H1 (cell line): ENCODE measurements around the gene C17orf114.

Experiments used
- CTCF ChIA-PET: fragments of 300-600 bp; sonication (Branson Sonifier 250); formaldehyde crosslinking; loops from one replicate; lab custom pipeline; 2021; ENCODE audit not compliant: partially characterized antibody; lab: Charles Lee
- POLR2A ChIA-PET: fragments of 300-600 bp; sonication (Branson Sonifier 250); formaldehyde crosslinking; loops from one replicate; lab custom pipeline; 2021; ENCODE audit warnings: inconsistent platforms; ENCODE audit not compliant: partially characterized antibody; lab: Charles Lee
- DNase-seq, 2 experiments: peaks; one replicate each; pipeline versions ENCODE4 v3.0.0 to v3.0.0-alpha.2; 2010 to 2022; ENCODE audit warnings: low spot score in 2 of 2, low read depth in 1 of 2, mixed read lengths in 1 of 2
- FAIRE-seq: peaks from 2 replicates; lab custom pipeline; 2011; peaks lifted over from hg19 to GRCh38; lab: Jason Lieb, UNC
- H2AFZ ChIP-seq: 2 replicates; pipeline ENCODE4 v1.8.1; 2012; ENCODE audit warnings: low read length, inconsistent platforms
- H2AK5ac ChIP-seq: 2 replicates; pipeline ENCODE4 v1.6.1; 2013; ENCODE audit warnings: low read depth, low read length
- H2BK120ac ChIP-seq: replicated peaks from 2 replicates; pipeline ENCODE3; 2013; ENCODE audit warnings: low read depth, low read length, inconsistent platforms
- H2BK12ac ChIP-seq: 2 replicates; pipeline ENCODE4 v1.6.1; 2013; ENCODE audit warnings: low read depth, low read length
- H2BK15ac ChIP-seq: 2 replicates; pipeline ENCODE4 v1.6.1; 2013; ENCODE audit warnings: low read length
- H2BK20ac ChIP-seq: 2 replicates; pipeline ENCODE4 v1.6.1; 2013; ENCODE audit warnings: low read length
- H2BK5ac ChIP-seq: 2 replicates; pipeline ENCODE4 v1.6.1; 2013; ENCODE audit warnings: low read depth, low read length
- H3K14ac ChIP-seq: 2 replicates; pipeline ENCODE4 v1.6.1; 2013; ENCODE audit warnings: inconsistent platforms; ENCODE audit not compliant: insufficient read length
- H3K18ac ChIP-seq: 2 replicates; pipeline ENCODE4 v1.6.1; 2013; ENCODE audit warnings: low read length; ENCODE audit errors: extremely low read depth
- H3K23ac ChIP-seq: 2 replicates; pipeline ENCODE4 v1.6.1; 2013; ENCODE audit warnings: inconsistent platforms; ENCODE audit not compliant: insufficient read length
- H3K23me2 ChIP-seq: 2 replicates; pipeline ENCODE4 v1.6.1; 2013; ENCODE audit warnings: low read depth, low read length
- H3K27ac ChIP-seq: 2 replicates; pipeline ENCODE4 v1.6.1; 2011; ENCODE audit warnings: low read depth, low read length, inconsistent platforms
- H3K27me3 ChIP-seq, 4 experiments: replicated peaks in 1 of 4; 1 replicate in 1 of 4; 2 replicates in 3 of 4; pipeline versions ENCODE4 v1.6.1 to v1.8.1; 2011 to 2013; ENCODE audit warnings: low read length in 3 of 4, mild to moderate bottlenecking in 3 of 4, inconsistent platforms in 2 of 4, mixed read lengths in 2 of 4, moderate library complexity in 1 of 4; ENCODE audit not compliant: control insufficient read depth in 3 of 4, insufficient read depth in 3 of 4; ENCODE audit errors: extremely low read depth in 1 of 4
- H3K36me3 ChIP-seq, 4 experiments: 2 replicates each; pipeline versions ENCODE4 v1.6.1 to v1.8.1; 2011 to 2013; ENCODE audit warnings: mild to moderate bottlenecking in 4 of 4, low read length in 3 of 4, moderate library complexity in 2 of 4, control low read depth in 1 of 4, inconsistent platforms in 1 of 4; ENCODE audit not compliant: insufficient read depth in 4 of 4, control insufficient read depth in 2 of 4
- H3K4ac ChIP-seq: replicated peaks from 2 replicates; pipeline ENCODE3; 2013; ENCODE audit warnings: low read length, low read depth, mixed read lengths, inconsistent platforms; ENCODE audit not compliant: insufficient read length
- H3K4me1 ChIP-seq, 4 experiments: replicated peaks in 1 of 4; 1 replicate in 1 of 4; 2 replicates in 3 of 4; pipeline versions ENCODE4 v1.6.1 to v1.8.1; 2011 to 2013; ENCODE audit warnings: low read length in 3 of 4, inconsistent platforms in 2 of 4, mixed read lengths in 1 of 4; ENCODE audit not compliant: insufficient read depth in 4 of 4, control insufficient read depth in 3 of 4
- H3K4me2 ChIP-seq, 2 experiments: 2 replicates each; pipeline versions ENCODE4 v1.6.1 to v1.8.1; 2011 to 2013; ENCODE audit warnings: low read depth in 2 of 2, low read length in 2 of 2, control low read depth in 1 of 2, inconsistent platforms in 1 of 2, mild to moderate bottlenecking in 1 of 2; ENCODE audit not compliant: insufficient read depth in 1 of 2
- H3K4me3 ChIP-seq, 4 experiments: fragments of 200-600, 300-600 bp in 1 of 4; sonication (generic), shearing (Covaris generic), sonication (Bioruptor Twin) in 1 of 4; 2 replicates each; pipeline versions ENCODE4 v1.5.1 to v1.8.1; 2011 to 2016; ENCODE audit warnings: low read length in 4 of 4, low read depth in 3 of 4, control low read depth in 2 of 4, inconsistent platforms in 2 of 4, mild to moderate bottlenecking in 2 of 4, mixed read lengths in 1 of 4, moderate library complexity in 1 of 4; ENCODE audit not compliant: insufficient read depth in 2 of 4; ENCODE audit errors: extremely low read depth in 1 of 4
- H3K56ac ChIP-seq: replicated peaks from 2 replicates; pipeline ENCODE3; 2013; ENCODE audit warnings: low read depth, mild to moderate bottlenecking, mixed read lengths, low read length, inconsistent platforms; ENCODE audit not compliant: insufficient read length
- H3K79me1 ChIP-seq: 2 replicates; pipeline ENCODE4 v1.6.1; 2013; ENCODE audit warnings: low read depth, low read length, control low read depth
- H3K79me2 ChIP-seq, 2 experiments: 2 replicates each; pipeline versions ENCODE4 v1.6.1 to v1.8.1; 2012 to 2013; ENCODE audit warnings: low read length in 2 of 2, mild to moderate bottlenecking in 2 of 2, inconsistent platforms in 1 of 2; ENCODE audit not compliant: insufficient read depth in 2 of 2, control insufficient read depth in 1 of 2
- H3K9ac ChIP-seq, 4 experiments: replicated peaks in 1 of 4; 1 replicate in 1 of 4; 2 replicates in 3 of 4; pipeline versions ENCODE4 v1.6.1 to v1.8.1; 2011 to 2013; ENCODE audit warnings: low read depth in 3 of 4, low read length in 3 of 4, control low read depth in 2 of 4, mild to moderate bottlenecking in 2 of 4, moderate library complexity in 2 of 4, inconsistent platforms in 1 of 4; ENCODE audit errors: extremely low read depth in 1 of 4
- H3K9me3 ChIP-seq, 2 experiments: 2 replicates each; pipeline versions ENCODE4 v1.6.1 to v1.8.1; 2012 to 2013; ENCODE audit warnings: mild to moderate bottlenecking in 2 of 2, moderate library complexity in 2 of 2, control low read depth in 1 of 2, inconsistent platforms in 1 of 2, low read depth in 1 of 2, low read length in 1 of 2, mixed read lengths in 1 of 2; ENCODE audit not compliant: insufficient read depth in 2 of 2
- H4K20me1 ChIP-seq, 2 experiments: replicated peaks in 1 of 2; 2 replicates each; pipeline versions ENCODE3 to v1.8.1; 2011 to 2013; ENCODE audit warnings: inconsistent platforms in 2 of 2, low read length in 2 of 2, mild to moderate bottlenecking in 1 of 2; ENCODE audit not compliant: insufficient read depth in 2 of 2, control insufficient read depth in 1 of 2
- H4K5ac ChIP-seq: 2 replicates; pipeline ENCODE4 v1.6.1; 2013; ENCODE audit warnings: low read length, low read depth, mixed read lengths, inconsistent platforms; ENCODE audit not compliant: insufficient read length
- H4K8ac ChIP-seq: 2 replicates; pipeline ENCODE4 v1.8.0; 2013; ENCODE audit warnings: mild to moderate bottlenecking, moderate library complexity, low read length, inconsistent platforms; ENCODE audit not compliant: insufficient read depth; ENCODE audit errors: extremely low read depth
- H4K91ac ChIP-seq: replicated peaks from 2 replicates; pipeline ENCODE3; 2013; ENCODE audit warnings: low read length, mixed read lengths, inconsistent platforms; ENCODE audit not compliant: insufficient read length
- CBX5 ChIP-seq: fragments of 300-800, 300-1000 bp; sonication (generic); IDR thresholded peaks from 2 replicates; pipeline ENCODE4 v1.7.1; 2016; ENCODE audit warnings: antibody characterized with exemption, low read length, low read depth
- CEBPB ChIP-seq: IDR thresholded peaks from 2 replicates; pipeline ENCODE4 v1.6.1; 2012; ENCODE audit warnings: low read depth, low read length
- CHD1 ChIP-seq: IDR thresholded peaks from 2 replicates; pipeline ENCODE4 v1.6.1; 2012; ENCODE audit warnings: low read depth, low read length, improper control_type of control experiment
- CREB1 ChIP-seq: IDR thresholded peaks from 2 replicates; pipeline ENCODE4 v1.6.1; 2012; ENCODE audit warnings: inconsistent platforms
- NANOG ChIP-seq: IDR thresholded peaks from 2 replicates; pipeline ENCODE4 v1.6.1; 2011; ENCODE audit warnings: low read length, low read depth, mild to moderate bottlenecking, inconsistent platforms; ENCODE audit not compliant: insufficient read depth, poor library complexity, severe bottlenecking
- POLR2A ChIP-seq, 2 experiments: IDR thresholded peaks; 1 replicate in 1 of 2; 2 replicates in 1 of 2; pipeline ENCODE4 v1.6.1; 2011; ENCODE audit warnings: low read depth in 2 of 2, low read length in 2 of 2, mild to moderate bottlenecking in 2 of 2; ENCODE audit errors: control extremely low read depth in 1 of 2
- RBBP5 ChIP-seq: IDR thresholded peaks from 2 replicates; pipeline ENCODE4 v1.7.1; 2012; ENCODE audit warnings: low read depth, mild to moderate bottlenecking, inconsistent platforms, low read length, moderate library complexity, borderline replicate concordance
- RFX5 ChIP-seq: IDR thresholded peaks from 2 replicates; pipeline ENCODE4 v1.6.1; 2011; ENCODE audit warnings: low read depth, low read length, improper control_type of control experiment, borderline replicate concordance
- SP4 ChIP-seq: IDR thresholded peaks from 2 replicates; pipeline ENCODE4 v1.6.1; 2012; ENCODE audit warnings: low read length, inconsistent platforms
- TAF7 ChIP-seq: optimal IDR thresholded peaks from 2 replicates; pipeline ENCODE3; 2011; ENCODE audit warnings: low read depth, mild to moderate bottlenecking, inconsistent platforms, low read length, moderate library complexity, borderline replicate concordance
- WGBS, 2 experiments: shearing (Covaris generic) in 1 of 2; methylation state at CpG; one replicate each; pipeline versions ENCODE4 v1.1.6 to v1.1.7; 2013 to 2015; ENCODE audit warnings: low lambda C conversion rate in 2 of 2, mixed read lengths in 2 of 2, inconsistent platforms in 1 of 2, low coverage in 1 of 2, missing lambda C conversion rate in 1 of 2; ENCODE audit not compliant: insufficient replicate concordance in 2 of 2, insufficient coverage in 1 of 2, insufficient read length in 1 of 2; ENCODE audit errors: extremely low coverage in 1 of 2, missing lambda C conversion rate in 1 of 2; 5-methylcytosine and 5-hydroxymethylcytosine counted together

Gene C17orf114

DNA sequence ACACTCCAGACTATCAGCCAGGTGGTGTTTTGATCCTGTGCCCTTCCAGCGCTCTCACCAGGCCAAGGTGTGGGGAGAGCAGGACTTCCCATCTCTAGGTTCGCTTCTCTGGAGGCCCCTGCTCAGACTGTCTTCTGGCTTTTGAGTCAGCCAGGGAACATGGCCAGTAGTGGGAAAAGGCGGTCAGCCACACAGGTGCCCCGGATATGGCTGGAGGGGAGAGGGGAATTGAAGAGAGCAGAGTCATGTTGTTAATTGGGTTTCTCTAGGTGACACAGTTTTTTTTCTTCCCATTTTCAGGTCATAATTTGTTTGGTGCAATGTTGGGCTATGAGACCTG is 32.5 kb upstream of the C17orf114 start:
- DNase-seq = no peak
- H3K23ac ChIP-seq = no peak overlapping the region
- WGBS, 2 experiments = 80% methylated on average over 4 of the region's 4 CpGs; no CpG with 5 or more reads in 1 of the 2 experiments
- no peak overlapping the region for H3K14ac ChIP-seq
- POLR2A ChIA-PET = interaction anchor here (0.9 to 2.0 kb wide), 2 partner anchors 15 to 32 kb away, joined by 3 to 4 read pairs; no protein-coding TSS in a partner anchor
- no peak overlapping the region for H3K9ac ChIP-seq
- no peaks in the 10 kb centered on the region for H3K9me3 ChIP-seq
- H4K8ac ChIP-seq = no peak overlapping the region
- H2BK12ac ChIP-seq = no peak overlapping the region
- no peak overlapping the region for H2BK5ac ChIP-seq
- no peak overlapping the region for H3K18ac ChIP-seq
- H3K4me3 ChIP-seq = peak overlapping the region in 3 of 4 experiments; percentile 64 to 85 (median 74); a peak in 7 of 8 replicates
- H3K4me1 ChIP-seq = peaks cover 0 to 7% (median 6%) of the 10 kb centered on the region in 4 experiments; a peak in 5 of 7 replicates
- H2BK15ac ChIP-seq = no peak overlapping the region; the same call in 1 of the 2 replicates
- H3K36me3 ChIP-seq = peaks cover 0 to 7% (median under 1%) of the 10 kb centered on the region in 4 experiments; a peak in 1 of 8 replicates
- H3K4me2 ChIP-seq = peak overlapping the region; percentile 89 to 99
- H3K4ac ChIP-seq = no peak overlapping the region
- no peak overlapping the region for H4K91ac ChIP-seq
- peaks cover 4% of the 10 kb centered on the region for H3K79me1 ChIP-seq
- CTCF ChIA-PET = interaction anchor here (1.2 to 1.9 kb wide), 5 partner anchors 8 to 47 kb away, joined by 3 to 5 read pairs (median 3); no protein-coding TSS in a partner anchor
- H3K79me2 ChIP-seq = peaks cover 0 to 55% of the 10 kb centered on the region in 2 experiments; a peak in 3 of 4 replicates
- peaks cover 0 to 5% of the 10 kb centered on the region in 2 experiments for H4K20me1 ChIP-seq
- H3K56ac ChIP-seq = no peak overlapping the region
- no peak overlapping the region for H2AK5ac ChIP-seq
- no peak overlapping the region for H2BK120ac ChIP-seq
- no peak overlapping the region for H2BK20ac ChIP-seq
- H4K5ac ChIP-seq = no peak overlapping the region
- FAIRE-seq = no peak
- H3K27ac ChIP-seq = no peak overlapping the region
- no peaks in the 10 kb centered on the region for H3K27me3 ChIP-seq
- TF ChIP-seq CREB1 (no peak), CHD1 (no peak), TAF7 (no peak), POLR2A (IDR thresholded peaks at IDR 0.05; ENCODE audit: control extremely low read depth in 1 of 2, low read depth in 2 of 2, low read length in 2 of 2) (no peak), RFX5 (no peak), CBX5 (no peak), RBBP5 (no peak), CEBPB (no peak), NANOG (no peak), SP4 (no peak)
- peaks cover 6% of the 10 kb centered on the region for H3K23me2 ChIP-seq
- no peak overlapping the region for H2AFZ ChIP-seq
